Measurements from ENCODE around the gene TMTC2. TPM values are rescaled to one million over a fixed set of nuclear protein-coding genes. Genes with fewer than 3 reads are reported as not detected.
"Not testable (repeated sequence)": the region's sequence is repeated elsewhere in the genome, so short reads cannot be mapped to it uniquely, and the experiment has no call there.

TMTC2 gene
- total RNA-seq, 2 donors from 2014 or later: 4.7 to 9.0 TPM

- no peak overlapping the region for H3K27ac Mint-ChIP-seq
These were observed 69.6 kb downstream of the TMTC2 start for GRCh38 chr12:82756303-82756702.

GRCh38 chr12:82757059-82757458 is 70.4 kb downstream of the TMTC2 start:
- H3K36me3 Mint-ChIP-seq (ENCODE audit: insufficient read depth in 2 of 2): no peaks in the 10 kb centered on the region
- no peaks in the 10 kb centered on the region for H3K9me3 Mint-ChIP-seq
- H3K4me1 Mint-ChIP-seq (ENCODE audit: low read depth): no peaks in the 10 kb centered on the region
- H3K4me3 Mint-ChIP-seq: no peak overlapping the region
- H3K27ac Mint-ChIP-seq: no peak overlapping the region
- H3K27me3 Mint-ChIP-seq (ENCODE audit: low read depth): no peaks in the 10 kb centered on the region
- DNase-seq: no peak
- no peak for ATAC-seq (replicated peaks in 1 of 2)

More at GRCh38 chr12:82756303-82756702, 69.6 kb downstream of the TMTC2 start:
- Mint-ChIP-seq H3K4me3 (no peak overlapping the region), H3K9me3 (no peaks in the 10 kb centered on the region), H3K36me3 (ENCODE audit: insufficient read depth in 2 of 2) (no peaks in the 10 kb centered on the region), H3K27me3 (ENCODE audit: low read depth) (no peaks in the 10 kb centered on the region), H3K4me1 (ENCODE audit: low read depth) (no peaks in the 10 kb centered on the region)
- ATAC-seq (replicated peaks in 1 of 2) (no peak), DNase-seq (no peak)

- Mint-ChIP-seq H3K27ac (no peak overlapping the region), H3K36me3 (ENCODE audit: insufficient read depth in 2 of 2) (no peaks in the 10 kb centered on the region), H3K9me3 (no peaks in the 10 kb centered on the region), H3K4me1 (ENCODE audit: low read depth) (no peaks in the 10 kb centered on the region), H3K4me3 (no peak overlapping the region), H3K27me3 (ENCODE audit: low read depth) (no peaks in the 10 kb centered on the region)
- no peak for DNase-seq
- ATAC-seq (replicated peaks in 1 of 2): no peak
These were observed 71.0 kb downstream of the TMTC2 start for GRCh38 chr12:82757656-82758055.

- Mint-ChIP-seq H3K4me3 (no peak overlapping the region), H3K4me1 (ENCODE audit: low read depth) (no peaks in the 10 kb centered on the region), H3K36me3 (ENCODE audit: insufficient read depth in 2 of 2) (no peaks in the 10 kb centered on the region), H3K9me3 (no peaks in the 10 kb centered on the region), H3K27ac (no peak overlapping the region), H3K27me3 (ENCODE audit: low read depth) (no peaks in the 10 kb centered on the region)
- DNase-seq (no peak), ATAC-seq (replicated peaks in 1 of 2) (no peak)
These were observed 72.1 kb downstream of the TMTC2 start for GRCh38 chr12:82758749-82759330.

- Mint-ChIP-seq H3K4me3 (no peak overlapping the region), H3K27me3 (ENCODE audit: low read depth) (no peaks in the 10 kb centered on the region), H3K4me1 (ENCODE audit: low read depth) (no peaks in the 10 kb centered on the region), H3K36me3 (ENCODE audit: insufficient read depth in 2 of 2) (no peaks in the 10 kb centered on the region), H3K9me3 (no peaks in the 10 kb centered on the region), H3K27ac (no peak overlapping the region)
- ATAC-seq (replicated peaks in 1 of 2): no peak
- DNase-seq: no peak
These were observed 73.7 kb downstream of the TMTC2 start for GRCh38 chr12:82760423-82760822.

GRCh38 chr12:82765206-82765605 is 78.5 kb downstream of the TMTC2 start:
- not testable (repeated sequence) for H3K9me3 Mint-ChIP-seq; DNase-seq; H3K27ac Mint-ChIP-seq; H3K4me1 Mint-ChIP-seq (ENCODE audit: low read depth); H3K27me3 Mint-ChIP-seq (ENCODE audit: low read depth); H3K36me3 Mint-ChIP-seq (ENCODE audit: insufficient read depth in 2 of 2); ATAC-seq (replicated peaks in 1 of 2); H3K4me3 Mint-ChIP-seq

GRCh38 chr12:82765971-82766705 is 79.4 kb downstream of the TMTC2 start:
- no peaks in the 10 kb centered on the region for H3K4me1 Mint-ChIP-seq (ENCODE audit: low read depth)
- ATAC-seq (replicated peaks in 1 of 2) (no peak), DNase-seq (no peak)
- no peaks in the 10 kb centered on the region for H3K27me3 Mint-ChIP-seq (ENCODE audit: low read depth)
- no peak overlapping the region for H3K4me3 Mint-ChIP-seq
- no peaks in the 10 kb centered on the region for H3K9me3 Mint-ChIP-seq
- H3K27ac Mint-ChIP-seq: no peak overlapping the region
- H3K36me3 Mint-ChIP-seq (ENCODE audit: insufficient read depth in 2 of 2): no peaks in the 10 kb centered on the region

- Mint-ChIP-seq H3K36me3 (ENCODE audit: insufficient read depth in 2 of 2) (no peaks in the 10 kb centered on the region), H3K9me3 (no peaks in the 10 kb centered on the region), H3K27ac (no peak overlapping the region), H3K4me1 (ENCODE audit: low read depth) (no peaks in the 10 kb centered on the region), H3K27me3 (ENCODE audit: low read depth) (no peaks in the 10 kb centered on the region), H3K4me3 (no peak overlapping the region)
- ATAC-seq (replicated peaks in 1 of 2) (no peak), DNase-seq (no peak)
These were observed 88.0 kb downstream of the TMTC2 start for GRCh38 chr12:82774666-82775065.

GRCh38 chr12:82780517-82780916 is 93.8 kb downstream of the TMTC2 start:
- Mint-ChIP-seq H3K4me3 (no peak overlapping the region), H3K27ac (no peak overlapping the region), H3K27me3 (ENCODE audit: low read depth) (no peaks in the 10 kb centered on the region), H3K9me3 (no peaks in the 10 kb centered on the region), H3K36me3 (ENCODE audit: insufficient read depth in 2 of 2) (no peaks in the 10 kb centered on the region), H3K4me1 (ENCODE audit: low read depth) (no peaks in the 10 kb centered on the region)
- no peak for DNase-seq
- no peak for ATAC-seq (replicated peaks in 1 of 2)

GRCh38 chr12:82781309-82781997 is 94.7 kb downstream of the TMTC2 start:
- no peak for DNase-seq
- no peaks in the 10 kb centered on the region for H3K9me3 Mint-ChIP-seq
- no peaks in the 10 kb centered on the region for H3K27me3 Mint-ChIP-seq (ENCODE audit: low read depth)
- H3K27ac Mint-ChIP-seq: no peak overlapping the region
- H3K4me3 Mint-ChIP-seq: no peak overlapping the region
- H3K4me1 Mint-ChIP-seq (ENCODE audit: low read depth): no peaks in the 10 kb centered on the region
- H3K36me3 Mint-ChIP-seq (ENCODE audit: insufficient read depth in 2 of 2): no peaks in the 10 kb centered on the region
- no peak for ATAC-seq (replicated peaks in 1 of 2)

- no peak overlapping the region for H3K27ac Mint-ChIP-seq
- H3K36me3 Mint-ChIP-seq (ENCODE audit: insufficient read depth in 2 of 2): no peaks in the 10 kb centered on the region
These were observed 96.7 kb downstream of the TMTC2 start for GRCh38 chr12:82783435-82783834.

GRCh38 chr12:82787016-82787415 is 100.3 kb downstream of the TMTC2 start:
- ATAC-seq (replicated peaks in 1 of 2): no peak

More at GRCh38 chr12:82783435-82783834, 96.7 kb downstream of the TMTC2 start:
- ATAC-seq (replicated peaks in 1 of 2) (no peak), DNase-seq (no peak)
- Mint-ChIP-seq H3K27me3 (ENCODE audit: low read depth) (no peaks in the 10 kb centered on the region), H3K9me3 (no peaks in the 10 kb centered on the region), H3K4me1 (ENCODE audit: low read depth) (no peaks in the 10 kb centered on the region), H3K4me3 (no peak overlapping the region)

GRCh38 chr12:82788594-82788993 is 101.9 kb downstream of the TMTC2 start:
- no peak overlapping the region for H3K4me3 Mint-ChIP-seq
- H3K27ac Mint-ChIP-seq: no peak overlapping the region
- ATAC-seq (replicated peaks in 1 of 2) (no peak), DNase-seq (no peak)
- H3K36me3 Mint-ChIP-seq (ENCODE audit: insufficient read depth in 2 of 2): no peaks in the 10 kb centered on the region
- no peaks in the 10 kb centered on the region for H3K4me1 Mint-ChIP-seq (ENCODE audit: low read depth)
- no peaks in the 10 kb centered on the region for H3K27me3 Mint-ChIP-seq (ENCODE audit: low read depth)
- no peaks in the 10 kb centered on the region for H3K9me3 Mint-ChIP-seq

More at GRCh38 chr12:82787016-82787415, 100.3 kb downstream of the TMTC2 start:
- Mint-ChIP-seq H3K4me1 (ENCODE audit: low read depth) (no peaks in the 10 kb centered on the region), H3K27me3 (ENCODE audit: low read depth) (no peaks in the 10 kb centered on the region), H3K4me3 (no peak overlapping the region), H3K36me3 (ENCODE audit: insufficient read depth in 2 of 2) (no peaks in the 10 kb centered on the region), H3K9me3 (no peaks in the 10 kb centered on the region), H3K27ac (no peak overlapping the region)
- no peak for DNase-seq
